C4-2B (cell line): ENCODE results near the gene CAMK2G.

Source experiments
- ZFX ChIP-seq: fragments of 450-650 bp; IDR thresholded peaks from 2 replicates; pipeline ENCODE4 v1.6.1; 2017
- TF ChIP-seq, protein P1 (sequence below): fragments of 450-650 bp; conservative IDR thresholded peaks from 2 replicates; pipeline ENCODE4 v1.5.1; 2017; ENCODE audit warnings: mild to moderate bottlenecking

DNA sequence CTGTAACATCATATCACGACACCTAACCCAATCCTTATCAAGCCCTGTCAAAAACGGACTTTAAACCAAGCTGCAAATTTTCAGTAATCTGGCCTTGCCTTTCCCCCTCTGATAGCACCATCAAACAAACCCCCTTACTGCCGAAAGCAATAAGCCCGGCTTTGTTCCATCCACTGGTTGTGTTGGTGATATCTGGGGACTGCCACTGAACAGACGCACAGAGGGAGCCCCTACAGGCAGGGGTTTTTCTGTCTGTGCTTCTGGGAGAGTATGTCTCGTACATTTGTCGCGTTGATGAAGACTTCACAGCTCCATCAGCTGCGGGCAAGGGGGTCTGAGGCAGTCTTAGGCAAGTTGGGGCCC, 36.0 kb upstream of the CAMK2G start:
- TF ChIP-seq, protein P1, sequence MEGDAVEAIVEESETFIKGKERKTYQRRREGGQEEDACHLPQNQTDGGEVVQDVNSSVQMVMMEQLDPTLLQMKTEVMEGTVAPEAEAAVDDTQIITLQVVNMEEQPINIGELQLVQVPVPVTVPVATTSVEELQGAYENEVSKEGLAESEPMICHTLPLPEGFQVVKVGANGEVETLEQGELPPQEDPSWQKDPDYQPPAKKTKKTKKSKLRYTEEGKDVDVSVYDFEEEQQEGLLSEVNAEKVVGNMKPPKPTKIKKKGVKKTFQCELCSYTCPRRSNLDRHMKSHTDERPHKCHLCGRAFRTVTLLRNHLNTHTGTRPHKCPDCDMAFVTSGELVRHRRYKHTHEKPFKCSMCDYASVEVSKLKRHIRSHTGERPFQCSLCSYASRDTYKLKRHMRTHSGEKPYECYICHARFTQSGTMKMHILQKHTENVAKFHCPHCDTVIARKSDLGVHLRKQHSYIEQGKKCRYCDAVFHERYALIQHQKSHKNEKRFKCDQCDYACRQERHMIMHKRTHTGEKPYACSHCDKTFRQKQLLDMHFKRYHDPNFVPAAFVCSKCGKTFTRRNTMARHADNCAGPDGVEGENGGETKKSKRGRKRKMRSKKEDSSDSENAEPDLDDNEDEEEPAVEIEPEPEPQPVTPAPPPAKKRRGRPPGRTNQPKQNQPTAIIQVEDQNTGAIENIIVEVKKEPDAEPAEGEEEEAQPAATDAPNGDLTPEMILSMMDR, result no peak
- no peak for TF ChIP-seq ZFX
